ENCODE data around the gene ELL.

GRCh38 chr19:18446145-18446810 lies 75.6 kb downstream of the ELL start:
- TF ChIP-seq GATA3 (IDR thresholded peaks at IDR 0.05; ENCODE audit: low read depth, low read length) (no peak), GATA2 (IDR thresholded peaks at IDR 0.05; ENCODE audit: low read depth, low read length) (no peak)

All from SH-SY5Y (cell line).